ENCODE data around the gene PARP11. TPM values are rescaled to one million over a fixed set of nuclear protein-coding genes. Genes with fewer than 3 reads are reported as not detected.

PARP11 gene
- total RNA-seq, 1 experiment from 2014 or later = 3.8 TPM

DNA sequence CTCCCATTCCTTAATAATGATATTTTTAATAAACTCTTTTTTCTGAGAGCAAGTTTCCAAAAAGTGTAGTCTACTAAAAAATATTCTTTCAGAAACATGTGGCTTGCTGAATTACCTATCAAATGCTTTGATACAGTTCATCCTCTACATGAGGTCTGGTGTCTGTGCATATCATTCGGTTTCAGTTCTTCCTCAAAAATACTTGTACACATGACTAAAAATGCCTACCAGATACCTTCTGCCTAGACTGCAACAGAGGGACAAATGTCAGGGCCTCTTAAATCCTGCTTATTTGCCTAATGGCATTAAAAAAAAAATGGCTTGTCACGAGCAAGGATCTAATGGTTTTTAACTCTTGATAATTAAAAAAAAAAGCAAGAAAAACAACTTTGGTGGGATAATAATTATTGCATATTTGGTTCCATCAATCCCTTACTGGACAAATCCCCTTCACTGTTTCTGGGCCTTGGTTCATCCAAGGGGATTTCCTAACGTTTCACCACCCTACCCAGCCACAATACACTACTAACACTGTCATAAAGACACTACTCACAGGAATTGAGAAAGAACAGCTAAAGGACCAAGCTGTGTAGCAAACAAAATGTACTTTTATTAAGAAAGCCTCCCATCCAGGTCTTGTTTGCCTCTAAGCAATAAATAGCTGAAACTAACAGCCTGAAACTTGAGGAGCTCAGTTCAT is 45.7 kb downstream of the PARP11 start:
- DNase-seq (ENCODE audit: low read depth) = no peak

- DNase-seq (ENCODE audit: low read depth) = no peak
These were observed 51.8 kb downstream of the PARP11 start for GRCh38 chr12:3821441-3821840.

DNA sequence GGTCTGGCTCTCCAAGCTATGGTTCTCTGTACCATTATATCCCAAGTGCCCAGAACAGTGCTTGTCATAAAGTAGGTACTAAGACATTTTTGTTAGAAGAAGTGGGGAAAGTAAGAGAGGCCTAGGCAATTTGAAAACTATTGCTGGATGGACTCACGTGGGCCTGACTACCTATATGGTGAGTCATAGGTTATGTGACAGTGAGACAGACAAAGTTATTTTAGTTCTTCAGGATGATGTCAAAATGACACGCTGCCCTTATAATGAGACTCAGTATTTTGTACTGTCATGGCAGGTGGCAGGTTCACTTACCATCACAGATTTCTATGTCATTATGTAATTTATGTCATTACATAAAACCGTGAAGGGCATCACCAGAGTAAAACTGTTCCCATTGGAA is 53.1 kb downstream of the PARP11 start:
- DNase-seq (ENCODE audit: low read depth) = peak; percentile 48

- no peak for DNase-seq (ENCODE audit: low read depth)
These were observed 56.9 kb downstream of the PARP11 start for GRCh38 chr12:3816266-3816665.

GRCh38 chr12:3815094-3815766 is 58.0 kb downstream of the PARP11 start:
- DNase-seq (ENCODE audit: low read depth) = no peak

- no peak for DNase-seq (ENCODE audit: low read depth)
These were observed 62.7 kb downstream of the PARP11 start for GRCh38 chr12:3810540-3810939.

DNA sequence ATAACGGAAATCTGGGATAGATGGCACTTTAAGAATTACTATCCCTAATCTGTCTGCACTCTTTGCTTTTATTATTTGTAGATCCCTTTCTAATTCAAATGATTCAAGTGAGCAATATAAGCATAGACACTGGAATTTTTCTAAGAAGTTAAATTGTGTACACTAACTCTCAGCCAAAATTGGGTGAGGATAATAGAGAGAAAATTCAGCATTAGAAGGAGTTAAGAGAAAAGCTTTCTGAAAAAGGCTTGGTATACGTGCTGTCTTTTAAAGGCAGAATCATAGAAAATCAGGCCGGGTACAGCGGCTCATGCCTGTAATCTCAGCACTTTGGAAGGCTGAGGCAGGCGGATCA is 63.2 kb downstream of the PARP11 start:
- no peak for DNase-seq (ENCODE audit: low read depth)

DNA sequence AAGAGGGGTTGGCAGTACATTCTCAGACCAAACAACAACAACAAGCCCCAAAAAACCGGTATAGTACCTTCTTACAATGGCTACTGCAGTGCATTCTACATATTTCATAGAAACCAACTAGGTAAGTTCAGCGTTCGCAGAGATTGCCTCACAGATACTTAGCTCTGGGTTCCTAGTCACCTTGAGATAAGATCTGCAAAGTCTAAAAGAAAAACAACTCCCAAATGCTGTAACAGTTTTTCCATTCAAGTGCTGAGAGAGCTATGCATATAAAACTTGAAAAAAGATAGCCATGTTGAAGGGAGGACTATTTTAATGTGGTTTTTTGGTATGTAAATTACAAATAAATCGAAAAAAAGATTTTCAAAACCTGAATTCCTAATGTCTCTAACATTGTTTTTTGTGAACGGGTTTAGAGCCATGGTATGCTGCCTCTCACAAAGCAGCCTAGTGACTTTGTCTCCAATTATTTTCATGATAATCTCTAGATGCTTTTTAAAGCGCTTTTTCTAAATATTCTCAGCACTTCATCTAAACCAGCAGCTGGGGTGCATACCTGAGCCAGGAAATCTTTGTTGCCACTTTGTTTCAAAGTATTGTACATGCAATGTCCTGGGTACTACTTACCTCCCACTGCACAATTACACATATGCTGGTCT is 63.7 kb downstream of the PARP11 start:
- DNase-seq (ENCODE audit: low read depth) = no peak

DNA sequence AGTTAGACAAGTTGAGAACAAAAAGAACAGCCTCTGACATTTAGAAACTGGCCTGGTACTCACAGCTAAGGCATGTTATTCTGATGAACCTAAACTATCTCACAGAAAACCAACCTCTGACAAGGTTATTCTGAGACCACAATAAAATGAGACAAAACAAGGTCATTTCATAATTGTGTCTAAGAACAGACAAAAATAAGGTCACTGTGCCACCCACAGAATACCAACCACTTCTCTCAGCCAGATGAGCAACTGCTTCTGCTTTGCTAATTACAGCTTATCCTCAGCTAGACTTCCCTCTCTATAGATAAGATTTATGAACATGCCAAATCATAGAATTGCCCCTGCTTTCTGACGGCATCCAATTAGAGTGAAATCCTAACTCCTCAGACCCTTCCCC is 68.1 kb downstream of the PARP11 start:
- DNase-seq (ENCODE audit: low read depth) = no peak

GRCh38 chr12:3803865-3804472 is 69.2 kb downstream of the PARP11 start:
- DNase-seq (ENCODE audit: low read depth) = peak; percentile 61

- DNase-seq (ENCODE audit: low read depth) = no peak
These were observed 70.5 kb downstream of the PARP11 start for GRCh38 chr12:3802721-3803120.

DNA sequence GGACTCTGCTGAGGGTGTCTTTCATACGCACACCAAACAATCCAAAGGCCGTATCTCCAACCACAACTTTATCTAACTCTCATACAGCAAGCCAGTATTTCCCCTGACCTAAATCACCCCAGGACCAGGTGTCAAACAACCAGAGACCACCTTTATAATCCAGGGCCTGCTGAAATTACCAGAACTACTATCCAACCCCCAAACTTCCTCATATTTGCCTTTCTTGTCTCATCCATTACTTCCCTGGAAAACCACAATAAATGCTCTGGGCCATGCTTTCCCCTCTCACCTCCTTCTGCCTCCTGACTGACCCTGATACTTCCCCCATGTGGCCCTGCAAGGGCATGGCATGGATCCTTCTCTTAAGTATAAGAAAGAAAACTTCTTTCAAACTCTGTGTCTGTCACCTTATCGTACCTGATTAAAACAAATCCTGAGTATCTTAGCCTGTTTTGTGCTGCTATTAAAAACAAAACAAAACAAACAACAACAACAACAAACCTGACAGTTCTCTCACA is 75.6 kb downstream of the PARP11 start:
- no peak for DNase-seq (ENCODE audit: low read depth)

- no peak for DNase-seq (ENCODE audit: low read depth)
These were observed 77.6 kb downstream of the PARP11 start for GRCh38 chr12:3795492-3796133.

GRCh38 chr12:3795066-3795465 is 78.1 kb downstream of the PARP11 start:
- no peak for DNase-seq (ENCODE audit: low read depth)

- no peak for DNase-seq (ENCODE audit: low read depth)
These were observed 80.4 kb downstream of the PARP11 start for GRCh38 chr12:3792623-3793288.

- DNase-seq (ENCODE audit: low read depth) = no peak
These were observed 81.8 kb downstream of the PARP11 start for GRCh38 chr12:3791256-3791874.

DNA sequence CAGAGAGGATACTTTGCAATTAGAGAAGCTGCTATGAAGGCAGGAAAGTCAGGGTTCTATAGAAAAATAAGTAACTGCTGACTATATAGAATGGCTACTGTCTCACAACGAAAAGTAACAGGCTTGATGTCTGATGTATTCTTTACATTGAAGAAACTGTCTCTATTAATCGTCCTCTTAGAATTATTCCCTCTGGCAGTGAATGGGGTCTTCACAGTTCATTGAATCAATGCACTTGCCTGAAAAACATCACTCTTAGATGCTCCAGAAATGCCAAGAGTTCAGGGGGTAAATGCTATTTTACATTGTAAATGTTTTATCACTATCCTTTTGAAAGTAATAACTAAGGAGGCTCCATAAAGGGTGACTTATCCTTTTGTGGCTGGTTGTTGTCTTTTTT is 82.6 kb downstream of the PARP11 start:
- DNase-seq (ENCODE audit: low read depth) = no peak

- DNase-seq (ENCODE audit: low read depth) = no peak
These were observed 83.4 kb downstream of the PARP11 start for GRCh38 chr12:3789838-3790237.

GRCh38 chr12:3777206-3777809 is 95.9 kb downstream of the PARP11 start:
- peak; percentile 49 for DNase-seq (ENCODE audit: low read depth)

- no peak for DNase-seq (ENCODE audit: low read depth)
These were observed 97.7 kb downstream of the PARP11 start for GRCh38 chr12:3775385-3776035.

Measured in LHCN-M2 (cell line).